ENCODE data around the gene MSI2. TPM values are rescaled to one million over a fixed set of nuclear protein-coding genes. Genes with fewer than 3 reads are reported as not detected.

The MSI2 gene
- total RNA-seq, 2 donors from 2014 or later, result 112 to 119 TPM

GRCh38 chr17:57600074-57600473 lies 343.8 kb downstream of the MSI2 start:
- no peaks in the 10 kb centered on the region for H3K9me3 Mint-ChIP-seq
- peak; percentile 54 to 60 for ATAC-seq (replicated peaks in 1 of 2)
- H3K4me3 Mint-ChIP-seq, result peak overlapping the region; percentile 52 to 76
- DNase-seq, result peak; percentile 52 to 65
- H3K27ac Mint-ChIP-seq, result peak overlapping the region; percentile 85
- H3K27me3 Mint-ChIP-seq (ENCODE audit: low read depth), result no peaks in the 10 kb centered on the region
- H3K4me1 Mint-ChIP-seq (ENCODE audit: low read depth), result peaks cover 80% of the 10 kb centered on the region
- peaks cover 0 to 2% of the 10 kb centered on the region in 2 donors for H3K36me3 Mint-ChIP-seq (ENCODE audit: insufficient read depth in 2 of 2)

DNA sequence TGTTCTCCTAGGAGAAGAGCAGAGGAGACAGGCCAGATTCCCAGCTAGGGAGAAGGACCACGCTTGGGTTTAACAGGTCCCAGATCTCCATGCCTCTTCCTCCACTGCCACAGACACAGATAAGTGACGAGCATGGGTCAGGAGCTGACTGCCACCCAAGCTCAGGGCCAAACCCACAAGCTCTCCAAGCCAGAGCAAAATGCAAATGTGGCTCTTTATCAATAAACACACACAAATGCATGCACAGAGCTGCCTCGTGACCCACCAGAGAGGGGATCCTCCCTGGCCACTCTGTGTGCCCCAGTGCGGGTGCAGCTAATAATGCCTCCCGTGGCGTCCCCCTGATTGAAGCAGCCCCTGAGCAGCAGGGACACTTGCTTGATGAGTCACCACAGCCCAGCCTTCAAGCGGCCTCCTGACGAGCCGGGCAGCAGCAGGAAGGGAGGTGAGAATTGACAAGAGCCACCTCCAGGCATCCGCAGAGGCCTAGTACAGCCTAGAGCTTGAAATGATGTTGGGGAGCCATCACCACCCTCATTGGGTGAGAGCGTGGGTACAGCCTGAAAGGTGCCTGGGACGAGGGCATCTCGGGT lies 344.9 kb downstream of the MSI2 start:
- H3K4me3 Mint-ChIP-seq, result peak overlapping the region; percentile 34 to 52
- no peaks in the 10 kb centered on the region for H3K27me3 Mint-ChIP-seq (ENCODE audit: low read depth)
- H3K27ac Mint-ChIP-seq, result peak overlapping the region; percentile 85
- no peaks in the 10 kb centered on the region for H3K9me3 Mint-ChIP-seq
- H3K36me3 Mint-ChIP-seq (ENCODE audit: insufficient read depth in 2 of 2), result peaks cover 0 to 2% of the 10 kb centered on the region in 2 donors
- peaks cover 87% of the 10 kb centered on the region for H3K4me1 Mint-ChIP-seq (ENCODE audit: low read depth)
- no peak for ATAC-seq (replicated peaks in 1 of 2)
- peak in 1 of 2 donors; percentile 30 for DNase-seq

GRCh38 chr17:57602896-57603295 lies 346.6 kb downstream of the MSI2 start:
- H3K27me3 Mint-ChIP-seq (ENCODE audit: low read depth), result no peaks in the 10 kb centered on the region
- no peak overlapping the region for H3K4me3 Mint-ChIP-seq
- peak overlapping the region; percentile 67 for H3K27ac Mint-ChIP-seq
- ATAC-seq (replicated peaks in 1 of 2), result no peak
- peaks cover 0 to 2% of the 10 kb centered on the region in 2 donors for H3K36me3 Mint-ChIP-seq (ENCODE audit: insufficient read depth in 2 of 2)
- no peaks in the 10 kb centered on the region for H3K9me3 Mint-ChIP-seq
- H3K4me1 Mint-ChIP-seq (ENCODE audit: low read depth), result peaks cover 100% of the 10 kb centered on the region
- no peak for DNase-seq

DNA sequence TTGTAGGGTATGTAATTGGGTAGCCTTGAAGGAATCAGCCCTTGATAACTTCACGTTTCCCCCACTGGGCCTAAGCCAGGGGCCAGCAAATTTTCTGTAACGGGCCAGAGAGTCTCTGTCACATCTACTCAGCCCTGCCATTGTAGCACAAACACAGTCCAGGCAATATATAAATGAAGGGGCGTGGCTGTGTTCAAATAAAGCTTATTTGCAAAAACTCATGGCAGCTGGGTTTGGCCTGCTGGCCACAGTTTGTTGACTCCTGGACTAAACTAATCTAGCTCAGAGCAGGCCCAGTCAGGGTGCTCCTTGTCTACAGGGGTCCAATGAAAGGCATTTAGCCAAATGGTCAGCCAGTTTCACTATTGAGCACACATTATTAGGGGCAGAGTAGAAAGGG lies 347.2 kb downstream of the MSI2 start:
- Mint-ChIP-seq H3K27ac (peak overlapping the region; percentile 97), H3K4me3 (peak overlapping the region; percentile 66 to 91), H3K9me3 (no peaks in the 10 kb centered on the region), H3K27me3 (ENCODE audit: low read depth) (no peaks in the 10 kb centered on the region), H3K4me1 (ENCODE audit: low read depth) (peaks cover 100% of the 10 kb centered on the region), H3K36me3 (ENCODE audit: insufficient read depth in 2 of 2) (peaks cover 0 to 2% of the 10 kb centered on the region in 2 donors)
- DNase-seq (no peak), ATAC-seq (replicated peaks in 1 of 2) (no peak)

- H3K27ac Mint-ChIP-seq, result peak overlapping the region; percentile 97
- DNase-seq (peak; percentile 84 to 89), ATAC-seq (replicated peaks in 1 of 2) (peak; percentile 81 to 84)
- H3K4me1 Mint-ChIP-seq (ENCODE audit: low read depth), result peaks cover 98% of the 10 kb centered on the region
- H3K4me3 Mint-ChIP-seq, result peak overlapping the region; percentile 66 to 91
- peaks cover 0 to 2% of the 10 kb centered on the region in 2 donors for H3K36me3 Mint-ChIP-seq (ENCODE audit: insufficient read depth in 2 of 2)
- no peaks in the 10 kb centered on the region for H3K9me3 Mint-ChIP-seq
- no peaks in the 10 kb centered on the region for H3K27me3 Mint-ChIP-seq (ENCODE audit: low read depth)
Measured at GRCh38 chr17:57603978-57604377, 347.7 kb downstream of the MSI2 start.

GRCh38 chr17:57604771-57605674 lies 348.7 kb downstream of the MSI2 start:
- no peaks in the 10 kb centered on the region for H3K9me3 Mint-ChIP-seq
- H3K4me3 Mint-ChIP-seq, result peak overlapping the region; percentile 66 to 91
- ATAC-seq (replicated peaks in 1 of 2) (peak; percentile 27 to 32), DNase-seq (peak; percentile 50 to 54)
- H3K27me3 Mint-ChIP-seq (ENCODE audit: low read depth), result no peaks in the 10 kb centered on the region
- H3K36me3 Mint-ChIP-seq (ENCODE audit: insufficient read depth in 2 of 2), result peaks cover 0 to 2% of the 10 kb centered on the region in 2 donors
- H3K27ac Mint-ChIP-seq, result peak overlapping the region; percentile 89
- H3K4me1 Mint-ChIP-seq (ENCODE audit: low read depth), result peaks cover 87% of the 10 kb centered on the region

DNA sequence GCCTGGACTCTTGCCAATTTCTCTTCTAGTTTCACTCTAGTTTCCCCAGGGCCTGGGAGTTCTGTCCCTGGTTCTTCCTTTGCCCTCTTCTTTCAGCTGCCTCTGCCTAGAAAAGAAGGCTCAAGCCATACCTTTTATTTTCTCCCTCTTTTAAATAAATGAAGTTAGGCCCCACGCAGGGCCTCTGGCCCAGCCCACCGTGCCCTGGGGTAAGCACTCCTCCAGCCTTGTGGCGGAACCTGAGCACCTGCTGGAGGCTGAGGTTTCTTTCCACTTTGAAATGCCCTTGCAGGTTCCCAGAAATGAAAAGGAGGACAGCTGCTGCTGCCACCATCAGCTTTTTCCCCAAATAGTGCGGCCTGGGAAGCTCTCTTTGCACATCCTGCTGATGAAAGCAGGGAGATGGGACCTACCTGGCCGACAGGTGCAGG lies 349.4 kb downstream of the MSI2 start:
- Mint-ChIP-seq H3K27me3 (ENCODE audit: low read depth) (no peaks in the 10 kb centered on the region), H3K9me3 (no peaks in the 10 kb centered on the region), H3K36me3 (ENCODE audit: insufficient read depth in 2 of 2) (peaks cover 0 to 2% of the 10 kb centered on the region in 2 donors), H3K4me1 (ENCODE audit: low read depth) (peaks cover 80% of the 10 kb centered on the region), H3K27ac (peak overlapping the region; percentile 89), H3K4me3 (peak overlapping the region; percentile 66 to 91)
- no peak for ATAC-seq (replicated peaks in 1 of 2)
- no peak for DNase-seq

DNA sequence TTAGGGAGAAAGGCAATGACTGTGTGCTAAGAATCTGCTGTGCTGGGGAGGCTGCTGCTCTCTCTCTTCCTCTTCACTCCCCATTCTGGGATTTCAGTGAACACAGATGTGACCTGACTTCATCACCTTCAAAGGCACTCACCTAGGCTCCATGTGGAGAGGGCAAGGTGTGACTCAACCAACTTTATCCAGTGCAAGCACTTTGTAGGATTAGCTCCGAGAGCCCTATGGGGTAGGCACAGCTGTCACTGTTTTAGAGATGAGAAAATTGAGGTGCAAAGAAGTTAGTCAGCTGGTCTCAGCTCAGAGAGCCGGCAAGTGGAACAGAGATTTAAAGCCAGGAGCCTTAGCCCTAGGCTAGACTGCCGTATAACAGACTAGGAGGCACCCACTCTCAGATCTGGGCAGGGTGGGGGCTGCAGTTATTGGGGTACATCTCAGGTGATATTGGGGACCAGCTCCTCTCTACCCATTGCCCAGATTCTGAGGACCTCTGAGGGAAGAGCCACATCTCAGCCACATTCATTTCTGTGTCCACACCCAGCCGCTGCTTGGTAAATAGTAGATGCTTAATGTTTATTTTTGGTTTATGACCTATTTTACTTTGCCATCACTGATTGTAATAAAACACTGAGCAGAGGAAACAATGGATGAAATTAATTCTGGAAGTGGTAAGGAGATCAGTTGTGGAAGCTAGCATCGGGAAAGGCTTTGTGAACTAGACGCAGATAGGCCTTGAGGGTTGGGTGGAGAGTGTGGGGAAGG lies 350.0 kb downstream of the MSI2 start:
- no peak for ATAC-seq (replicated peaks in 1 of 2)
- Mint-ChIP-seq H3K4me3 (peak overlapping the region; percentile 66 to 91), H3K9me3 (no peaks in the 10 kb centered on the region), H3K27ac (peak overlapping the region; percentile 89), H3K4me1 (ENCODE audit: low read depth) (peaks cover 74% of the 10 kb centered on the region), H3K27me3 (ENCODE audit: low read depth) (no peaks in the 10 kb centered on the region), H3K36me3 (ENCODE audit: insufficient read depth in 2 of 2) (peaks cover 0 to 2% of the 10 kb centered on the region in 2 donors)
- DNase-seq, result no peak

DNA sequence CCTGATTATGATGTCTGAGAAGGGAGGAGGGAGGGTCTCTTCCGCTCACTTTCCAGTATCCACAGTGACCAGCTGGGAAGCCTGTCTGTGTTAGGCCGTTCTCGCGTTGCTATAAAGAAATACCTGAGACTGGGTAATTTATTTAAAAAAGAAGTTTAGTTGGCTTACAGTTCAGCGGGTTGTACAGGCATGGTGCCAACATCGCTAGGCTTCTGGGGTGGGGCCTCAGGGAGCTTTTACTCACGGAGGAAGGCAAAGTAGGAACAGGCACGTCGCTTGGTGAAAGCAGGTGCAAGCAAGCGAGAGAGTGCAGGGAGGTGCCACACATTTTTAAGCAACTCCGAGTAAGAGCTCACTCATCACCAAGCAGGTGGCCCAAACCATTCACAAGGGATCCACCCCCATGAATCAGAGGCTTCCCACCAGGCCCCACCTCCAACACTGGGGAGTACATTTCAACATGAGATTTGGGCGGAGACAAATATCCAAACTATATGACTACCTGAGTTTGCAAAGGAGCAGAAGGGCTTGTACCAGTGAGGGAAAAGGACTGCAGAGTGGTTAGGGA lies 351.3 kb downstream of the MSI2 start:
- no peak overlapping the region for H3K27ac Mint-ChIP-seq
- no peaks in the 10 kb centered on the region for H3K9me3 Mint-ChIP-seq
- DNase-seq, result peak; percentile 55 to 58
- peak; percentile 25 to 42 for ATAC-seq (replicated peaks in 1 of 2)
- peak overlapping the region in 1 of 2 donors; percentile 31 for H3K4me3 Mint-ChIP-seq
- no peaks in the 10 kb centered on the region for H3K27me3 Mint-ChIP-seq (ENCODE audit: low read depth)
- peaks cover 61% of the 10 kb centered on the region for H3K4me1 Mint-ChIP-seq (ENCODE audit: low read depth)
- H3K36me3 Mint-ChIP-seq (ENCODE audit: insufficient read depth in 2 of 2), result no peaks in the 10 kb centered on the region

GRCh38 chr17:57608369-57609124 lies 352.2 kb downstream of the MSI2 start:
- H3K27me3 Mint-ChIP-seq (ENCODE audit: low read depth), result no peaks in the 10 kb centered on the region
- no peaks in the 10 kb centered on the region for H3K36me3 Mint-ChIP-seq (ENCODE audit: insufficient read depth in 2 of 2)
- no peak for ATAC-seq (replicated peaks in 1 of 2)
- no peaks in the 10 kb centered on the region for H3K9me3 Mint-ChIP-seq
- peaks cover 52% of the 10 kb centered on the region for H3K4me1 Mint-ChIP-seq (ENCODE audit: low read depth)
- no peak for DNase-seq
- no peak overlapping the region for H3K4me3 Mint-ChIP-seq
- no peak overlapping the region for H3K27ac Mint-ChIP-seq

DNA sequence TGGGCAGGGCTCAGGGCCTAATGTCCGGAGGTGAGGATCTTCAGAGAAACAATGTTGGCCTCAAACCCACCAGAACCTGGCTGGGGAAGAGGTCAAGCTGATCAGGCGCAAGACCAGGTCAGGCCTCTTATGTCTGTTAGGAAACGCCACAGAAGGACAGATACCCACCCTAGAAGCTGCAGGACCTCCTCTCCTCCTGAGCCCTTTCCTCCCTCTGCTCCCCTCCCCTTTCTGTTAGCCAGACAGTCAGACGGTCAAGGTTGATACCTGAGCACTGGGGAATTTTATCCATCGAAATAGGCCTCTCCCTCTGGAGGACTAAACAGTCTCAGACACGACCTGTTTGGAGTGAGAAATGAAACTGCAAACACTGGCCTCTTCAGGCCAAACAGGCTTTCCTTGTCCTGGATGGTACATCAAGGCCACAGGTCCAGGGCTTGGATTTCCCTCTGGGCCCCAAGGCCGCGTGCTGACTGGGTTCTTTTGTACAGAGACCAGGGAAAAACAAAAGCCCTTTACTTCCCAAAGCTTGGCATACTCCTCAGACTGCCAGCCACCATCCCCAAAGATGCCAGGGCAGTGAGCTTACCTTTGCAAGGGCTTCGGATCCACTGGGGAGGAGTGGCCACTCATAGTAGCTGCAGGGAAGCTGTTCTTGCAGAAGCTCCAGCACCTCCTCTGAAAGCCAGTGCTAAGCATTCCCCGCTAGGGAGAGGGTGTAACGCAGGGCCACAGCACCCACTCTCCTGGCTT lies 353.0 kb downstream of the MSI2 start:
- no peak overlapping the region for H3K27ac Mint-ChIP-seq
- no peaks in the 10 kb centered on the region for H3K27me3 Mint-ChIP-seq (ENCODE audit: low read depth)
- ATAC-seq (replicated peaks in 1 of 2) (no peak), DNase-seq (no peak)
- no peak overlapping the region for H3K4me3 Mint-ChIP-seq
- no peaks in the 10 kb centered on the region for H3K36me3 Mint-ChIP-seq (ENCODE audit: insufficient read depth in 2 of 2)
- peaks cover 44% of the 10 kb centered on the region for H3K4me1 Mint-ChIP-seq (ENCODE audit: low read depth)
- no peaks in the 10 kb centered on the region for H3K9me3 Mint-ChIP-seq
